HG02938 (cell line): ENCODE data around the gene LTC4S.
A peak's percentile ranks its signal among the peaks of the same experiment; 100 is the strongest.

Experiments used
- ATAC-seq: cut with Tn5 transposase; IDR thresholded peaks from one replicate; pipeline ENCODE4 v1.9.1; 2021; ENCODE audit warnings: mild to moderate bottlenecking, moderate library complexity; ENCODE audit not compliant: unreplicated experiment

Gene LTC4S

GRCh38 chr5:179806250-179807048 is 12.7 kb downstream of the LTC4S start, which contains the start of gene MGAT4B:
Gene MGAT4B, minus strand, starts transcription at chr5:179806866. Its CDS starts 283 bp downstream, at chr5:179806583.
- ATAC-seq: peak; percentile 45

- ATAC-seq: no peak
These were observed 18.5 kb downstream of the LTC4S start for GRCh38 chr5:179812135-179812825.

- ATAC-seq: no peak
These were observed 19.3 kb downstream of the LTC4S start for GRCh38 chr5:179812997-179813607.

- no peak for ATAC-seq
These were observed 20.3 kb downstream of the LTC4S start for GRCh38 chr5:179814090-179814489.

- no peak for ATAC-seq
These were observed 21.9 kb downstream of the LTC4S start for GRCh38 chr5:179815491-179816249.

GRCh38 chr5:179816401-179816795 is 22.6 kb downstream of the LTC4S start:
- no peak for ATAC-seq

- no peak for ATAC-seq
These were observed 23.1 kb downstream of the LTC4S start for GRCh38 chr5:179816796-179817469.

- ATAC-seq: no peak
These were observed 23.7 kb downstream of the LTC4S start for GRCh38 chr5:179817470-179817840.

GRCh38 chr5:179817890-179818745 is 24.3 kb downstream of the LTC4S start:
- no peak for ATAC-seq

- peak; percentile 50 for ATAC-seq
These were observed 25.0 kb downstream of the LTC4S start for GRCh38 chr5:179818746-179819295.

- no peak for ATAC-seq
These were observed 25.7 kb downstream of the LTC4S start for GRCh38 chr5:179819296-179820126.

GRCh38 chr5:179820127-179820482 is 26.3 kb downstream of the LTC4S start:
- no peak for ATAC-seq

GRCh38 chr5:179820483-179821297 is 26.9 kb downstream of the LTC4S start, which contains the start of gene SQSTM1:
Gene SQSTM1, plus strand, starts transcription at chr5:179820905. Its CDS starts 32 bp downstream, at chr5:179820937.
- peak; percentile 34 for ATAC-seq

GRCh38 chr5:179821298-179822058 is 27.7 kb downstream of the LTC4S start:
- peak; percentile 43 for ATAC-seq

GRCh38 chr5:179822059-179822432 is 28.3 kb downstream of the LTC4S start:
- no peak for ATAC-seq

- no peak for ATAC-seq
These were observed 28.7 kb downstream of the LTC4S start for GRCh38 chr5:179822444-179822990.
